Thyroid gland (tissue), 4 donors: ENCODE results near the gene ASZ1.

Source experiments
- POLR2A ChIP-seq, 2 donors: fragments of 450-650 bp; IDR thresholded peaks; one replicate each; pipeline ENCODE4 v1.6.1; 2017; ENCODE audit warnings: antibody characterized with exemption in 2 of 2, mild to moderate bottlenecking in 2 of 2, moderate library complexity in 1 of 2
- TF ChIP-seq, protein P1 (sequence below), 6 experiments: fragments of 200-600 bp in 3 of 6; fragments of 450-650 bp in 3 of 6; sonication (generic) in 3 of 6; IDR thresholded peaks; one replicate each; pipeline ENCODE4 v1.5.1; 2016 to 2019; ENCODE audit warnings: antibody characterized with exemption in 6 of 6, mild to moderate bottlenecking in 2 of 6, inconsistent platforms in 1 of 6, moderate library complexity in 1 of 6

DNA sequence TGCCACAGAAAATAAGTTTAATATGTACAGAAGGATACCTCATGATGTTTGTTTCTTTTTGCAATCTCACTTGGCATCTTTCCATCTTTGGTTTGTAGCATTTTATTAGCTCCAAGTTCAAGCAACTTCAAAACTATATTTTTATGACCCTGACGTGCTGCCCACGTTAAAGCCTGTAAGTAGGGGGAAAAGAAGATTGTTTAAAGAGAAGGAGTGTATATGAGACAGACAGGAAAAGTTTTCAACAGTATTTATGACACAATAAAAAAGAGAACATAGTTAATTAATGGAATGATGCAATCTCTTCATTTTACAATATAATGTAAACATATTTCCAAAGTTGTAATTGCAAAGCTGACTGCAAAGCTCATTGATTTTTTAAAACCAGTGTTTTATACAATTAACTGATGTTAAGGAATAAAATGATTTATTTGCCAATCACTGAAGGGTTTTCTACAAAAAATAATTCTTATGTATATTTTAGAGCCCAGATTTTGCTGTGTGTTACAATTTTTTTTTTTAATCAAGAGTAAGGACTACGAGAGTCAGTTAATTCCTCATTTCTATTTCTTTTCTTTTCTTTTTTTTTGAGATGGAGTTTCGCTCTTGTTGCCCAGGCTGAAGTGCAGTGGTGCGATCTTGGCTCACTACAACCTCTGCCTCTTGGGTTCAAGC lies 42.5 kb downstream of the ASZ1 start:
- TF ChIP-seq POLR2A (IDR thresholded peaks at IDR 0.05), result no peak
- TF ChIP-seq, protein P1, sequence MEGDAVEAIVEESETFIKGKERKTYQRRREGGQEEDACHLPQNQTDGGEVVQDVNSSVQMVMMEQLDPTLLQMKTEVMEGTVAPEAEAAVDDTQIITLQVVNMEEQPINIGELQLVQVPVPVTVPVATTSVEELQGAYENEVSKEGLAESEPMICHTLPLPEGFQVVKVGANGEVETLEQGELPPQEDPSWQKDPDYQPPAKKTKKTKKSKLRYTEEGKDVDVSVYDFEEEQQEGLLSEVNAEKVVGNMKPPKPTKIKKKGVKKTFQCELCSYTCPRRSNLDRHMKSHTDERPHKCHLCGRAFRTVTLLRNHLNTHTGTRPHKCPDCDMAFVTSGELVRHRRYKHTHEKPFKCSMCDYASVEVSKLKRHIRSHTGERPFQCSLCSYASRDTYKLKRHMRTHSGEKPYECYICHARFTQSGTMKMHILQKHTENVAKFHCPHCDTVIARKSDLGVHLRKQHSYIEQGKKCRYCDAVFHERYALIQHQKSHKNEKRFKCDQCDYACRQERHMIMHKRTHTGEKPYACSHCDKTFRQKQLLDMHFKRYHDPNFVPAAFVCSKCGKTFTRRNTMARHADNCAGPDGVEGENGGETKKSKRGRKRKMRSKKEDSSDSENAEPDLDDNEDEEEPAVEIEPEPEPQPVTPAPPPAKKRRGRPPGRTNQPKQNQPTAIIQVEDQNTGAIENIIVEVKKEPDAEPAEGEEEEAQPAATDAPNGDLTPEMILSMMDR (IDR thresholded peaks at IDR 0.05), result no peak
